HG02943 (cell line): ENCODE results near the gene S1PR1.
A peak's percentile ranks its signal among the peaks of the same experiment; 100 is the strongest.

Experiments used
- ATAC-seq: cut with Tn5 transposase; IDR thresholded peaks from one replicate; pipeline ENCODE4 v1.9.1; 2021; ENCODE audit warnings: mild to moderate bottlenecking, low read depth, moderate library complexity; ENCODE audit not compliant: unreplicated experiment

The S1PR1 gene

DNA sequence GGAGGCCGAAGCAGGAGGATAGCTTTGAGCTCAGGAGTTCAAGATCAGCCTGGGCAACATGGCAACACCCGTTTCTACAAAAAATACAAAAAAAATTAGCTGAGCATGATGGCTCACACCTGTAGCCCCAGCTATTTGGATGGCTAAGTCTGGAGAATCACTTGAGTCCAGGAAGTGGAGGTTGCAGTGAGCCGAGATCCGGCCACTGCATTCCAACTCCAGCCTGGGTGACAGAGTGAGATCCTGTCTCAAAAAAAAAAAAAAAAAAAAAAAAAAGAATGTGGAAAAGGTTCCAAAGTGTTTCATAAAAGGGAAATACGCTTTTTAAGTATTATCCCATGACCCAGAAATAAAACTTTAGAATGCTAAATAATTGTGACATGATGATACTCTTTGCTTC lies 8.0 kb downstream of the S1PR1 start:
- no peak for ATAC-seq

DNA sequence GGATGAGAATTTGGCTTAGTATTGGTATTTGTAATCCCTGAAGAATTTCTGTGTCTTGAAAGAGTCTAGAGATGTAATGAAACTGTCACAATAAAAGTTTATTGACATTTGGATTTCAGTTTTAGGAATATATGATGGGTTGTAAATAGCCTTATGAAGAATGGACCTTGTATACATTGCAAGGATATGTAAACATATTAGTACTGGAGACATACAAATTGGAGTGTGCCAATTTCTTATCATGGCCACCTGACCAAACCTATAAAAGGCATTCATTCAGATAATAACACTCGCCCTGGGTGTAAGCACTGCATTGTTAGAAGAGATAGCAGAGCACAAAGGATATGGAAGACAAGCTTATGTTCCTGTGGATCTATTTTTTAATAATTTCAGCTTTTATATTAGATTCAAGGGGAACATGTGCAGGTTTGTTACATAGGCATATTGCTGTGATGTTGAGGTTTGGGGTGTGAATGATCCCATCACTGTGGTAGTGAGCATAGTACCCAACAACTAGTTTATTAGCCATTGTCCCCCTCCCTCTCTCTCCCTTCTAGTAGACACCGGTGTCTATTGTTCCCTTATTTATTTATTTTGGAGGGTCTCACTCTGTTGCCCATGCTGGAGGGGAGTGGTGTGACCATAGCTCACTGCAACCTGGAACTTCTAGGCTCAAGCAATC lies 8.6 kb downstream of the S1PR1 start:
- no peak for ATAC-seq

GRCh38 chr1:101247404-101248287 lies 10.8 kb downstream of the S1PR1 start:
- ATAC-seq = peak; percentile 87

DNA sequence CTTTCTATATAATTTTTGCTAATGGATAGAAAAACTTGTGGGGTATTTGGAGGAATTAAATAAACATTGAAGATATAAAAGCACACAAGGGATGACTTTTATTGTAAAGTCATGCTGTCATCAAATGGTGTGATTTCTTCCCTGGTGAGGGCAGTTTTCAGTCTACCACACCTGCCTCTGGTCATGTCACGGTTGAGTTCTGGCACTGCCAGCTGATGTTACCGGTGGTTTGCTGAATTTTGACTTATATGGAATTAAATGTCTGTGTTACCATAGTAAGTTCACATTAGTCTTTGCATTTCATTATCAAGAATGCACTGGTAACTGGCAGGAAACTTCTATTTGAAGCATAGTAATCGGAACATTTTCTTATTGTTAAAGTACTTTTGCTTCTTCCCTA lies 13.4 kb downstream of the S1PR1 start:
- ATAC-seq = no peak

- ATAC-seq = no peak
Measured at GRCh38 chr1:101250656-101251272, 13.9 kb downstream of the S1PR1 start.

GRCh38 chr1:101251504-101251903 lies 14.7 kb downstream of the S1PR1 start:
- ATAC-seq = no peak

- no peak for ATAC-seq
Measured at GRCh38 chr1:101253976-101254674, 17.3 kb downstream of the S1PR1 start.

- peak; percentile 86 for ATAC-seq
Measured at GRCh38 chr1:101257500-101258325, 20.9 kb downstream of the S1PR1 start.

- ATAC-seq = no peak
Measured at GRCh38 chr1:101259744-101260148, 22.9 kb downstream of the S1PR1 start.

DNA sequence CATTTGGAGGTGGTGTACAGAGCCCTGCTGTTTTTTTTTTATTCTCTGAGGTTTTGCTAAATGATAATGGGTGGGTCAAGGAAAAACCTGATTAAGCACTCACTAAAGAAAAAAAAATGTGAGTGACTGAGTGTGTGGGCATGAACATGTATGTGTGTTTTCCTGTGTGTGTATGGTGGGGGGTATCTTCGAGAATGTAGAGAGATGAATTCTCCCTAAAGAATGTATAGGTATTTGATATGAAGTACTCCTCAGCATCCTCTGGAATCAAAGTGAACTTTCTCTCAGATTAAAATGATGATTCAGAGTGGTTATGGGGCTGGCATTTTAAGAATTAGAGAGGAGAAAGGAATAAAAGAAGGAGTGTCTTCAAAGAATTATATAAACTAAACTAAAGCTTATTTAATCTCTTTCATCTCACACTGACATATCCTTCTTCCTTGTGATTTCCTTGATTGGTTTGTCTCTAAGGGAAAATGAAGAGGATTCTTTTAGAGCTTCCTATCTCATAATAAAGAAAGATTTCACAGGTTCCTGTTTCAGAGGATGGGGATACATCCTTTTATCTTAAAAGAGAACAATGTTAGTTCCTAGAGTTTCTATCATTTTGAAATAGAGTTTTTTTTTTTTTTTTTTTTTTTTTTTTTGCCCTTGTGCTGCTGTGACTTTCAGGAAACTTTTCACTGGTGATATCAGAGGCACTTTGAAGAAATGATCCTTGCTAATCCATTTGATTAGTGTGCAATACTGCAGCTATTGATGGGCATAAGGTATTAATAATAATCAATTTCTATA lies 23.9 kb downstream of the S1PR1 start:
- no peak for ATAC-seq

DNA sequence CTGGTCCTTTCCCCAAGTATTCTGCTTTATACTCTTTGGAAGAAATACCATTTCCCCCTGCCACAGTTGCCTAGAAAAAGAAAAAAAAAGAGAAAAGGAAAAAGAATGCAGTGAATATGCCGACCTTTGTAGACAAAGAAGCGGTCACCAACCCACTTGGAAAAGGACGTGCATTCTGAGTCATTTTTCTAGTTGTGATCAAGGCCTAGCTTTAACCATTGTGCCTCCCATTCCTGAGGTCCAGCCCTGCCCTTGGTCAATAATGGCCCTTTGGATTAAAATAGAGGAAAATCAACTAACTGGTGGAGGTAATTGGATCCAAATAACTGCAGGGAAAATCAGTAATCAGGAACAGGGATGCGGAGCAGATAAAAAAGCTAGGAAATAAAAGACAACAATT lies 24.8 kb downstream of the S1PR1 start:
- ATAC-seq = no peak

GRCh38 chr1:101262060-101262459 lies 25.2 kb downstream of the S1PR1 start:
- ATAC-seq = no peak

- no peak for ATAC-seq
Measured at GRCh38 chr1:101262630-101263348, 26.0 kb downstream of the S1PR1 start.

DNA sequence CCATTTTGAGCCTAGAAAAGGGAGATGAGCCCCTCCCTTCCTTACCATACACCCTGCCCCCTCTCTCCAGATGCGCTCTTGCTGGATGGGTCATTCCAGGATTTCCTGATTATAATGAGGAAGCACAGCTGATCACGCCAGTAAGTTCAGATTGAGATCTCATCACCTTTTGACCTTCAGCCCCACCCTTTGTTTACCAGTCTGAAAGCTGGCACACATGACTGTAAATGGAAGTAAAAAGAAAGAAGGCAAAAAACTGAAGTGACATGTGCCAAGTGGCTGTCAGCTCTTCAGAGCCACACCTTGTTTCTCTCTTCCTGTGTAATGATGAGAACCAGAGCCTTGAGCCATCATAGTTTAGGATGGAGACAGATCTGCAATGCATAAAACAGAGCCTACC lies 27.9 kb downstream of the S1PR1 start:
- ATAC-seq = no peak

DNA sequence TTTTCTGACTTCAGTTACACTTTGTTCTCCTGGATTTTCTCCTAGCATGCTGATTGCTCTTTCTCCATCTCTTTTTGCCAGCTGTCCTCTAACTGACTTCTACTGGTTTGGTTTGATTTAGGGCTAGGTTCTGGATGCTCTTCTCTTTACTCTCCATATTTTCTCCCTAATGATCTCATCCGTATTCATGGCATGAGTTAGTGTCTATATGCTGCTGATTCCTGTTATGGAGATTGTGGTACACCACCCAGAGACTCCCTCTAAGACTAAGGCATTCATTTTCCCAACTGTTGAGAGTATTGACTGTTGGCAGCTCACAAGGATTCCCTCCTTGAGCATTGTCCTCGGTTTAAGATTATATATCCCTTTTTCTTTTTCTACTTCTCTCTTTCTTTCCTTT lies 28.9 kb downstream of the S1PR1 start:
- no peak for ATAC-seq

GRCh38 chr1:101267082-101267481 lies 30.3 kb downstream of the S1PR1 start:
- no peak for ATAC-seq

DNA sequence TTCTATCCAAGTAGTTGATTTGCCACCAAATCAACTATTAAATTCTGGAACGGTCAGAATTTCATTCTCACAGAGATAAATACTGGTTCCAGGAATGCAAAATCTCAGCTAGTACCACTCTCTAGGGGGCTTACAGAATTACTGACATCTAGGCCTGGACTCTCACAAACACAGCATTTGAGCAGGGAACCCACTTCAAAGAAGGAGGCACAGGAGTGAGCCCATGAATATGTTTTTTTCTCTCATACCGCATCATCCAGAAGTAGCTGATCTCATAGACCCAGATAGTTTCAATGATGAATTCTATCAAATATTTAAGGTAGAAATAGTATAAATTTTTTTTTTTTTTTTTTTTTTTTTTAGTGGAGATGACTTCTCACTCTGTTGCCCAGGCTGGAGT lies 32.1 kb downstream of the S1PR1 start:
- no peak for ATAC-seq

GRCh38 chr1:101275672-101276071 lies 38.9 kb downstream of the S1PR1 start:
- no peak for ATAC-seq

DNA sequence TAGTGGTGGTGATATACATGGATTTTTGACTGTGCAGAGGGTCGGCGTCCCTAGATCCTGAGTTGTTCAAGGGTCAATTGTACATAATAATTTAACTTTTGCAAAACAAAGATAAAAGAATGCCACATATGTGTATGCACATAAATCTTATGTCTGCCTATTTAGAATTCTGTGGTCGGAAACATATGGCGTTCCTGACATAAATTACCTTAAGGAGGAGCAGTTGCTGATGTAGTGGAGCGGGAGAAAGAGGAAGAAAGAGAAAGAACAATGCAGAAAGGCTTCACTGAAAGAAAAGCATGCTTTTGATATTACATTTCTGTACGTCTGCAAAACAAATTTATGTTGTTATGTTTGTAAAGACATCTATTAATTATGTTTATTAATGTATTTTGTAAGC lies 40.0 kb downstream of the S1PR1 start:
- ATAC-seq = no peak
